Activated T-helper 1 cell treated with anti-CD3 and anti-CD28 coated beads, Interleukin-2, amount 50 U/mL, for 16 hours (primary cell): ENCODE data around the gene NUP50.

ENCODE experiments used
- DNase-seq, 2 donors: peaks; one replicate each; pipeline ENCODE4 v3.0.0-alpha.2; 2020; ENCODE audit warnings: low read depth in 1 of 2, low spot score in 1 of 2

The NUP50 gene

DNA sequence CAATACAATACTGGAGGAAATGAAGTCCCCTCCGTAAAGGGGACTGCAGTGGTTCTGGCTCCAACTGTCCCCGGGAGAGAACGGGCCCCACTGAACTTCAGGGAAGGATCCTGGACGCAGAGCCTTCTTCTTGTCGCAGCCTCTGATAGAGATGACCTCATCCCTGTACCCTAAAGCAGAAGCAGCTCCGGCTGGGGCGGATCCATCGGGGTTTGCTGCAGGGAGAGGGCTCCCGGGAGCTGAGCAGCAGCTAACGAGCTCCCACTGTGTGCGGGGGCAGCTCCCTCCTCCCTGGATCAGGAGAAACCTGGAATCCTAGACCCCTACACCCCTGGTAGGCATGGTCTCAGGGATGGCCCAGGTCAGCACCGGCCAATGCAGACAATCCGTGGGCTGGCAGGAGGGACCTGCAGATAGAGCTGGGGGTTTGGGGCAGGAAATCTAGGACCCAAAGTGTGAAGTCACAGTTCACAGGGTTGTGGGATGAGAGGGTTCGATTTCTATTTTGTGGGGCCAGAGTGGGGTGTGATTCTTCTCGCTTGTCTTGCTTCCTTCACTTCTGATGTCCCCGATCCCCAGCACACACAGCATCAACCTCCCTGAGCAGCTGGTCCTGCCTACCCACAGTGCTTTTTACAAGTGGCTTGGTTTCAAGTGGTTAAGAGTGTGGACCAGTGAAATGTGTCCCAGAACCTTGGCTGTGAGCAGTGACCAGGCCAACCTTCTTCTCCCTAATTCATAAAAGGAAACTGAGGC, 64.1 kb downstream of the NUP50 start:
- no peak for DNase-seq

- no peak for DNase-seq
These were observed 64.7 kb downstream of the NUP50 start for GRCh38 chr22:45228401-45228754.

DNA sequence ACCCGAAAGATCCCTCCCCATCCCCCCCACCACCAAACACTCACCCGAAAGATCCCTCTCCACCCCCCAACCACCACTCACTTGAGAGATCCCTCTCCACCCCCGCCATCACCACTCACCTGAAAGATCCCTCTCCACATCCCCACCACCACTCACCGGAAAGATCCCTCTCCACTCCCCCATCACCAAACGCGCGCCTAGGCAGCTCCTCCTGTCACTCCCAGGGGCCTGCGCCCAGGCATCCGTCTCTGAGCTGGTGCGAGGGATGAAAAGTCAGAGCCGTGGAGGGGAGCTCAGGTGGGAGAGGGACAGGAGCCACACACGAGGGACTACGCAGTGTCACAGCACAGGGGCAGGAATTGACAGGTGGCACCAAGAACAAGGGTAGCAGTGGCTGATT, 65.5 kb downstream of the NUP50 start:
- no peak for DNase-seq

DNA sequence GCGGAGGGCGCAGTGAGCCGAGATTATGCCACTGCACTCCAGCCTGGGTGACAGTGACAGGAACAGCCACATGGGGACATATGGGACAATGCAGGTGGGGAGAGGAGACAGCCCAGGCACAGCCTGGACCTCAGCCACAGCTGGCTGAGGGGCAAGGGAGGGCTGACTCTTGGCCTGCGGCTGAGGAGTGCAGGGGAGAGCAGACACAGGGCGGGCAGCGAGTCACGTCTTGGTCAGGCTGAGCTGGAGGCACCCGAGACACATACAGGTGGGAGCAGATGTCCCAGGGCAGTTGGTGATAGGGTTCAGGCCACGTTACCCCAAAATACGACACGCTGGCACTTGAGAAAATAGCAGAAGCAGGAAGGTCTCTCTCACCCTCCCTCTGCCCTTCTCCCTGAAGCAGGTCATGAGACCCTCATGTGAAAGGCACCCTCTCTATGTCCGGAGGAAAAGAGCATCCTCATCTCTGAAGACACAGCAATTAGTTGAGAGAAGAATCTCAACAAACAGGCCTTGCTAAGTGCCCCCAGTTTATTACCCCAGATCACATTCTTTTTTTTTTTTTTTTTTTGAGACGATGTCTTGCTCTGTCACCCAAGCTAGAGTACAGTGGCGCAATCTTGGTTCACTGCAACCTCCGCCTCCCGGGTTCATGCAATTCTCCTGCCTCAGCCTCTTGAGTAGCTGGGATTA, 66.4 kb downstream of the NUP50 start:
- DNase-seq: no peak

DNA sequence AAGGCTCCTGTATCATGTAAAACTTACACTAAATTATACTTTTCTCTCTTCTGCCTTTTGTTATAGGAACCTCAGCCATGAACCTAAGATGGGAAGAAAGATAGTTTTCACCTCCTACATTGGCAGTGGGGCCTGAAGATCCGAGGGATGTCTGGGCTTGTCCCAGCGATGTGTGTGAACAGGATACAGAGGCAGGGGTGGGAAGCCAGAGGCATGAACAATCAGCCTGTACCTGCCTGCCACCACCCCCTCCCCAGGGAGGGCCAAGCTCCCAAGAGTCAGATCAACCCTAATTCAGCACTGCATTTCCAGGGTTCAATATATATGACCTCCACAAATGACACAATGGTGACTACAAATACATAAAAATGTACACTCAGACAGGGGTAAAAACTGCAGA, 67.6 kb downstream of the NUP50 start:
- no peak for DNase-seq

GRCh38 chr22:45233386-45233785, 69.7 kb downstream of the NUP50 start:
- DNase-seq: no peak

- no peak for DNase-seq
These were observed 70.1 kb downstream of the NUP50 start for GRCh38 chr22:45233827-45234226.

DNA sequence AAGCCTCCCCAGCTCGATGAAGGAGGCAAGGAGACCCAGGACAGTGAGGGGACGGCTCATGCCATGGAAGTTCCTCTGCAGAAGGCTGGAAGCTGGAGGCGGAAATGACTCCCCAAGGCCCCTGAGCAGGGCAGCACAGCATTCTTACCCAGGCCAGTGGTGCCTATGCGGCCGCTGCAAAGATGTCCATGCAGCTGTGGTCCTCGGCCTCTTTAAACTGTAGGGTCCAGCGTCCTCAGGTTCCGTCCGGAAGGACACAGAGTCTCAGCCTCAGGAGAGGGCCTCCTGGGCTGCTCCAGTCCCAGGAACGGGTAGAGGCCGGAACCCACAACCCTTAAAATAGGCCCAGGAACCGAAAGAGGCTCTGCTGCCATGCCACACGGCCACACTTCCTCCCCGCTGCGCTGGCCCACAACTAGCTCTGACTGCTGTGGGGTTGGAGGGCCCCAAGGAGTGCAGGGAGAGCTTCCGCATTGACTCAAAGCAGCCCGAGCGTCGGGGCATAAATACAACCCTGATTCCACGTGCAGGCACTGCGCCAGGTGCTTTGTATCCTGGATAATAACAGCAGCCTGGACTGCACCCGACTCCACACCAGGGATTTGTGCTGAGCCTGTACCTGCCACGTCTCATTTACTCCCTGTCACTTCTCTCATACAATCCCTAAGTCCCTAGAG, 71.5 kb downstream of the NUP50 start:
- DNase-seq: no peak

- DNase-seq: no peak
These were observed 72.2 kb downstream of the NUP50 start for GRCh38 chr22:45235851-45236342.

GRCh38 chr22:45237065-45237990, 73.6 kb downstream of the NUP50 start:
- no peak for DNase-seq
